HCT116 (cell line): Measurements from ENCODE around the gene LCAT. TPM values are rescaled to one million over a fixed set of nuclear protein-coding genes. Genes with fewer than 3 reads are reported as not detected.

Experiments
- ATAC-seq: fragments of 200-7000 bp; cut with Tn5 transposase; 2 replicates; pipeline ENCODE4 v1.9.1; 2020; ENCODE audit warnings: mild to moderate bottlenecking, moderate library complexity
- BruUV-seq: library from RNA; stranded (reverse); fragments of 400-500 nt; replicated peaks from 2 replicates; lab custom pipeline; 2021; lab: Mats Ljungman, UMichigan
- CTCF ChIA-PET: fragments of 300-600 bp; sonication (Branson Sonifier 250); formaldehyde crosslinking; loops from one replicate; lab custom pipeline; 2021; ENCODE audit warnings: antibody characterized with exemption; lab: Charles Lee
- POLR2A ChIA-PET: fragments of 300-600, 350-600 bp; sonication (Branson Sonifier 250); formaldehyde crosslinking; loops from one replicate; lab custom pipeline; 2021; ENCODE audit warnings: antibody characterized with exemption; lab: Charles Lee
- RAD21 ChIA-PET, 2 experiments: fragments of 300-600 bp; sonication (Branson Sonifier 250); formaldehyde crosslinking; loops; one replicate each; lab custom pipeline; 2023; ENCODE audit warnings: low total read pairs in 2 of 2; ENCODE audit not compliant: uncharacterized antibody in 2 of 2, unreplicated experiment in 2 of 2, low non-redundant PET in 1 of 2; lab: Charles Lee
- DNase-seq: peaks from one replicate; pipeline ENCODE4 v3.0.0-alpha.2; 2010; ENCODE audit warnings: low read depth, low spot score
- H2AFZ ChIP-seq: fragments of 200-600 bp; shearing (Covaris generic), sonication (generic); 2 replicates; pipeline ENCODE4 v1.6.1; 2017; ENCODE audit warnings: low read depth, mixed run types, mixed read lengths, antibody characterized with exemption, low read length; ENCODE audit not compliant: poor library complexity, severe bottlenecking
- H3K27ac ChIP-seq: 2 replicates; pipeline ENCODE4 v1.5.1; 2012; ENCODE audit warnings: low read depth, low read length
- H3K27me3 ChIP-seq: fragments of 200-600 bp; sonication (generic); 2 replicates; pipeline ENCODE4 v1.6.1; 2016; ENCODE audit warnings: mixed run types, low read length, mixed read lengths; ENCODE audit not compliant: insufficient read depth
- H3K36me3 ChIP-seq, 2 experiments: fragments of 200-500 bp in 1 of 2; fragments of 200-600 bp in 1 of 2; sonication (Bioruptor generic) in 1 of 2; sonication (generic) in 1 of 2; 2 replicates each; pipeline versions ENCODE4 v1.5.1 to v1.6.1; 2014 to 2016; ENCODE audit warnings: low read length in 2 of 2, inconsistent platforms in 1 of 2, mixed read lengths in 1 of 2, mixed run types in 1 of 2; ENCODE audit not compliant: insufficient read depth in 2 of 2, control insufficient read depth in 1 of 2
- H3K4me1 ChIP-seq, 2 experiments: fragments of 200-600 bp in 1 of 2; sonication (generic) in 1 of 2; 2 replicates each; pipeline versions ENCODE4 v1.5.1 to v1.6.1; 2012 to 2017; ENCODE audit warnings: low read length in 2 of 2, inconsistent platforms in 1 of 2, mild to moderate bottlenecking in 1 of 2, mixed read lengths in 1 of 2, mixed run types in 1 of 2, moderate library complexity in 1 of 2; ENCODE audit not compliant: insufficient read depth in 2 of 2, control insufficient read depth in 1 of 2
- H3K4me2 ChIP-seq: fragments of 200-600 bp; sonication (generic); 2 replicates; pipeline ENCODE4 v1.6.1; 2017; ENCODE audit warnings: mixed run types, low read length, mixed read lengths
- H3K4me3 ChIP-seq, 2 experiments: fragments of 200-600 bp in 1 of 2; sonication (generic) in 1 of 2; replicated peaks in 1 of 2; 2 replicates each; pipeline ENCODE4 v1.5.1; 2011 to 2016; ENCODE audit warnings: low read length in 2 of 2, control low read depth in 1 of 2, low read depth in 1 of 2, mild to moderate bottlenecking in 1 of 2, mixed read lengths in 1 of 2, mixed run types in 1 of 2
- H3K79me2 ChIP-seq: fragments of 200-600 bp; sonication (generic); 2 replicates; pipeline ENCODE4 v1.6.1; 2017; ENCODE audit warnings: mild to moderate bottlenecking, mixed run types, low read length, moderate library complexity, mixed read lengths; ENCODE audit not compliant: insufficient read depth
- H3K9ac ChIP-seq: fragments of 200-600 bp; sonication (generic); 2 replicates; pipeline ENCODE4 v1.6.1; 2016; ENCODE audit warnings: low read length, mixed read lengths
- H3K9me2 ChIP-seq: fragments of 200-600 bp; sonication (generic), shearing (Covaris generic); 2 replicates; pipeline ENCODE4 v1.6.1; 2017; ENCODE audit warnings: mixed run types, mild to moderate bottlenecking, moderate library complexity; ENCODE audit not compliant: insufficient read depth
- H3K9me3 ChIP-seq, 2 experiments: fragments of 200-500 bp in 1 of 2; fragments of 200-600 bp in 1 of 2; sonication (Bioruptor generic) in 1 of 2; sonication (generic) in 1 of 2; 2 replicates each; pipeline ENCODE4 v1.6.1; 2014 to 2017; ENCODE audit warnings: low read length in 2 of 2, mixed read lengths in 2 of 2, inconsistent platforms in 1 of 2, low read depth in 1 of 2, mild to moderate bottlenecking in 1 of 2, mixed run types in 1 of 2, moderate library complexity in 1 of 2; ENCODE audit not compliant: control insufficient read depth in 1 of 2, insufficient read depth in 1 of 2
- H4K20me1 ChIP-seq: fragments of 200-600 bp; sonication (generic), shearing (Covaris generic); 2 replicates; pipeline ENCODE4 v1.6.1; 2017; ENCODE audit warnings: mixed run types, mild to moderate bottlenecking, moderate library complexity; ENCODE audit not compliant: insufficient read depth
- CBX3 ChIP-seq: IDR thresholded peaks from 2 replicates; pipeline ENCODE4 v1.6.1; 2012; ENCODE audit warnings: low read depth
- CEBPB ChIP-seq: IDR thresholded peaks from 2 replicates; pipeline ENCODE4 v1.6.1; 2012; ENCODE audit warnings: low read depth
- CTCF ChIP-seq, 3 experiments: fragments of 200-600 bp in 1 of 3; sonication (generic) in 1 of 3; IDR thresholded peaks in 2 of 3; conservative IDR thresholded peaks in 1 of 3; 2 replicates each; pipeline ENCODE4 v1.5.1; 2012 to 2017; ENCODE audit warnings: low read depth in 2 of 3, low read length in 2 of 3, antibody characterized with exemption in 1 of 3, borderline replicate concordance in 1 of 3, control low read depth in 1 of 3, mild to moderate bottlenecking in 1 of 3, mixed read lengths in 1 of 3, mixed run types in 1 of 3, moderate library complexity in 1 of 3; ENCODE audit not compliant: insufficient read depth in 1 of 3
- EGR1 ChIP-seq: IDR thresholded peaks from 2 replicates; pipeline ENCODE4 v1.6.1; 2012; ENCODE audit warnings: low read depth
- EZH2 ChIP-seq: fragments of 200-600 bp; sonication (generic); IDR thresholded peaks from 2 replicates; pipeline ENCODE4 v1.6.1; 2017; ENCODE audit warnings: antibody characterized with exemption, mixed run types
- EZH2phosphoT487 ChIP-seq: fragments of 200-600 bp; IDR thresholded peaks from 2 replicates; pipeline ENCODE4 v1.6.1; 2018; ENCODE audit warnings: antibody characterized with exemption, borderline replicate concordance
- FOSL1 ChIP-seq: IDR thresholded peaks from 2 replicates; pipeline ENCODE4 v1.6.1; 2012; ENCODE audit warnings: low read depth
- POLR2A ChIP-seq: IDR thresholded peaks from 2 replicates; pipeline ENCODE4 v1.7.0; 2011; ENCODE audit warnings: borderline replicate concordance; ENCODE audit not compliant: insufficient read depth, insufficient read length; ENCODE audit errors: extremely low read depth
- POLR2AphosphoS5 ChIP-seq: IDR thresholded peaks from 2 replicates; pipeline ENCODE4 v1.6.1; 2011; ENCODE audit warnings: mild to moderate bottlenecking, low read depth, low read length, moderate library complexity
- SIN3A ChIP-seq: IDR thresholded peaks from 2 replicates; pipeline ENCODE4 v1.6.1; 2012; ENCODE audit warnings: low read depth
- SP1 ChIP-seq: IDR thresholded peaks from 2 replicates; pipeline ENCODE4 v1.6.1; 2012; ENCODE audit warnings: low read depth
- SRF ChIP-seq: IDR thresholded peaks from 2 replicates; pipeline ENCODE4 v1.6.1; 2012; ENCODE audit warnings: low read depth
- YY1 ChIP-seq: IDR thresholded peaks from 2 replicates; pipeline ENCODE4 v1.6.1; 2011; ENCODE audit warnings: low read length, low read depth, moderate library complexity, mild to moderate bottlenecking; ENCODE audit not compliant: insufficient replicate concordance; ENCODE audit errors: extremely low read depth
- intact Hi-C: fragments of 100-400 bp; cut with micrococcal nuclease; formaldehyde crosslinking; loops from 2 replicates; pipeline ENCODE4 v1.10.0; 2022
- total RNA-seq: library from RNA; stranded (reverse); gene quantifications from one replicate; pipeline ENCODE4 v1.2.1, GENCODE V29; 2021; ENCODE audit not compliant: unreplicated experiment
- TF ChIP-seq, protein P1 (sequence below): IDR thresholded peaks from 2 replicates; pipeline ENCODE4 v1.6.1; 2012; ENCODE audit warnings: low read depth

LCAT gene
- total RNA-seq, 1 experiment from 2014 or later: 17.6 TPM

- Histone ChIP-seq H3K36me3 (peaks cover 8 to 10% of the 10 kb centered on the region in 2 experiments; a peak in 2 of 4 replicates), H2AFZ (no peak overlapping the region)
Observed at GRCh38 chr16:67961551-67961957, 17.6 kb upstream of the LCAT start.

More at GRCh38 chr16:67961551-67961957, 17.6 kb upstream of the LCAT start:
- intact Hi-C loops: no loop called here
- ATAC-seq (no peak), DNase-seq (no peak)
- no peak overlapping the region for H3K4me3 ChIP-seq
- H3K4me1 ChIP-seq: peaks cover 9 to 10% of the 10 kb centered on the region in 2 experiments
- RAD21 ChIA-PET: no interaction called here
- H4K20me1 ChIP-seq: no peaks in the 10 kb centered on the region
- POLR2A ChIA-PET: no interaction called here
- no peaks in the 10 kb centered on the region for H3K9me3 ChIP-seq
- H3K9me2 ChIP-seq: no peaks in the 10 kb centered on the region
- H3K4me2 ChIP-seq: no peak overlapping the region
- no peak overlapping the region for H3K9ac ChIP-seq
- H3K27ac ChIP-seq: no peak overlapping the region; the same call in 1 of the 2 replicates
- peaks cover 15% of the 10 kb centered on the region; the same call in 1 of the 2 replicates for H3K79me2 ChIP-seq
- no TSS peak for BruUV-seq
- H3K27me3 ChIP-seq: no peaks in the 10 kb centered on the region
- TF ChIP-seq POLR2AphosphoS5 (no peak), POLR2A (no peak), SRF (no peak), CBX3 (no peak), CTCF (IDR thresholded peaks at IDR 0.05 in 2 of 3, conservative IDR thresholded peaks at IDR 0.05 in 1 of 3; ENCODE audit: borderline replicate concordance in 1 of 3, insufficient read depth in 1 of 3, low read depth in 2 of 3, low read length in 2 of 3) (no peak), CEBPB (no peak), EGR1 (no peak), FOSL1 (no peak), SP1 (no peak), SIN3A (no peak), YY1 (no peak), EZH2 (no peak), EZH2phosphoT487 (no peak)
- TF ChIP-seq, protein P1, sequence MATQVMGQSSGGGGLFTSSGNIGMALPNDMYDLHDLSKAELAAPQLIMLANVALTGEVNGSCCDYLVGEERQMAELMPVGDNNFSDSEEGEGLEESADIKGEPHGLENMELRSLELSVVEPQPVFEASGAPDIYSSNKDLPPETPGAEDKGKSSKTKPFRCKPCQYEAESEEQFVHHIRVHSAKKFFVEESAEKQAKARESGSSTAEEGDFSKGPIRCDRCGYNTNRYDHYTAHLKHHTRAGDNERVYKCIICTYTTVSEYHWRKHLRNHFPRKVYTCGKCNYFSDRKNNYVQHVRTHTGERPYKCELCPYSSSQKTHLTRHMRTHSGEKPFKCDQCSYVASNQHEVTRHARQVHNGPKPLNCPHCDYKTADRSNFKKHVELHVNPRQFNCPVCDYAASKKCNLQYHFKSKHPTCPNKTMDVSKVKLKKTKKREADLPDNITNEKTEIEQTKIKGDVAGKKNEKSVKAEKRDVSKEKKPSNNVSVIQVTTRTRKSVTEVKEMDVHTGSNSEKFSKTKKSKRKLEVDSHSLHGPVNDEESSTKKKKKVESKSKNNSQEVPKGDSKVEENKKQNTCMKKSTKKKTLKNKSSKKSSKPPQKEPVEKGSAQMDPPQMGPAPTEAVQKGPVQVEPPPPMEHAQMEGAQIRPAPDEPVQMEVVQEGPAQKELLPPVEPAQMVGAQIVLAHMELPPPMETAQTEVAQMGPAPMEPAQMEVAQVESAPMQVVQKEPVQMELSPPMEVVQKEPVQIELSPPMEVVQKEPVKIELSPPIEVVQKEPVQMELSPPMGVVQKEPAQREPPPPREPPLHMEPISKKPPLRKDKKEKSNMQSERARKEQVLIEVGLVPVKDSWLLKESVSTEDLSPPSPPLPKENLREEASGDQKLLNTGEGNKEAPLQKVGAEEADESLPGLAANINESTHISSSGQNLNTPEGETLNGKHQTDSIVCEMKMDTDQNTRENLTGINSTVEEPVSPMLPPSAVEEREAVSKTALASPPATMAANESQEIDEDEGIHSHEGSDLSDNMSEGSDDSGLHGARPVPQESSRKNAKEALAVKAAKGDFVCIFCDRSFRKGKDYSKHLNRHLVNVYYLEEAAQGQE: no peak
- TF ChIP-seq, all 23 proteins: peak for 0
- CTCF ChIA-PET: no interaction called here
